GM18873 (cell line): ENCODE measurements around the gene PRR16.
"Not testable (repeated sequence)": the region's sequence is repeated elsewhere in the genome, so short reads cannot be mapped to it uniquely, and the experiment has no call there.

Source experiments
- ATAC-seq: cut with Tn5 transposase; IDR thresholded peaks from one replicate; pipeline ENCODE4 v1.9.1; 2021; ENCODE audit warnings: mild to moderate bottlenecking, moderate library complexity, moderate number of reproducible peaks; ENCODE audit not compliant: unreplicated experiment, low FRiP score

Gene PRR16

GRCh38 chr5:120702817-120703538 is 238.9 kb downstream of the PRR16 start:
- ATAC-seq: not testable (repeated sequence)

- ATAC-seq: no peak
Measured at GRCh38 chr5:120703918-120704587, 240.0 kb downstream of the PRR16 start.

DNA sequence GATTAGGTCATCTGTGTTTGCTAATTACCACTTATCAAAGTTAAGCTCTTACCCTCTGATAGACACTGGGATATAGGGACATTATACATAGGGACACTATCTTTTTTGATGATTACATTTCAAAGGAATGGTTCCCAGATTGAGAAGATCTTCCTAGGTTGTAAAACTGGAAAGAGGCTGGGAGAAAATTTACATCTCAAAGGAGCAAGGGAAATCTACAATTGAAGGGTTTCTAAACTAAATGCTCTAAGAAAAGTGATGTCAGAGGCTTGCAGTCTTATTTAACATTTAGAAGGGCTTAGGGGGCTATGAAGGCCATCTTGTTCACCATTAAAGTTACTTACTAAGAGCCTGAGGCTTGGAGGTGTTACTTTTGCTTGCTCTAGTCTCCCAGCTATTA is 242.8 kb downstream of the PRR16 start:
- no peak for ATAC-seq

DNA sequence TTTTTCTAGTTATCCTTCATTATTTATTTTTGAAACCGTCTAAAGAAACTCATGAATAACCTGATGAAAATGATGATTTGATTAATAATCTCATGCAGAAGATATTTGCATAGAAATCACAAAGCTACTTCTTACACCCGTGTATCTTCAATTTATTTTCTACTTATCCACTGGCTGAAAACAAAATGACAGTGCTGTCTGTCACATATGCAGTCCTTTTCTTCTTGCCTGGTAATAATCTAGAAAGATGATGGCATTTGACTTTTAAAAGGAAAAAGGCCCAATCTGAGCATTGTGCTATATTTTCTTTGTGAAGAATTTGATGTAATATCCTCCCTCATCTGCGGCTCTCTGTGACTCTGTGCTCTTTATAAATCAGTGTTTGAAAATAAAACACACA is 253.3 kb downstream of the PRR16 start:
- ATAC-seq: no peak

DNA sequence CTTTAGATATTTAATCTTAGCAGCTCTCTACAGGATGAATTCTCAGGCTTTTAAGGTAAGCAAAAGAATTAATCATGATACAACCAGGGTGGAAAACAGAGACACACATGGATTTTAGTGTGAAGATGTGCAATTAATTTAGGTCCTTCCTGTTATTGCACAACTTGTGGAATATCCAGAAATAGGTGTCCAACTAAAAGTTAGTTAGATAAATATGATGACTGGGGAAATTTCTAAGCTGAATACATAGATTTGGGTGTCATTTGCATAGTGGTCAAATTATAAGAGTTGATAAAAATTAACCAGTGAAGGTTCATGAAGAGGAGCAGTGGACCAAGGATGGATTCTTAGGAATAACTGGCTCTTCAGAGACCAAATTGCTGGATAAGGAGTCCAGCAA is 266.1 kb downstream of the PRR16 start:
- no peak for ATAC-seq

DNA sequence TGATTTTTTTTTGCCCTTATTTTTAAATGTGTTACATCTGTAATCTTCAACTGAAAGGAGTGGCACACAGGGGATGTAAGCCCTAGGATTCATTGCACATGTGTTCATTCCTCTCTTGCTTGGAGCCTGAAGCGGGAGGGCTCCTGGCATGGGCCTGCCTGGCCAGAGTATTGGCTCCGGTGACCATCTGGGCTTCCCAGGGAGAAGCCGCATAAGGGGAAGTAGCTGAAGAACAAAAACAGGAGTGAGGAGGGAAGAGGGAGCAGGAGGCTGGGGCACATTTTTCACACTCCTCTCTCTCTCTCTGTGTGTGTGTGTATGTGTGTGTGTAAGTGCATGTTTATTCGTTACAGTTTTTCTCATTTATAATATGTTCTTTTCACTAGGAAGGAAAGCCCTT is 269.9 kb downstream of the PRR16 start:
- no peak for ATAC-seq

DNA sequence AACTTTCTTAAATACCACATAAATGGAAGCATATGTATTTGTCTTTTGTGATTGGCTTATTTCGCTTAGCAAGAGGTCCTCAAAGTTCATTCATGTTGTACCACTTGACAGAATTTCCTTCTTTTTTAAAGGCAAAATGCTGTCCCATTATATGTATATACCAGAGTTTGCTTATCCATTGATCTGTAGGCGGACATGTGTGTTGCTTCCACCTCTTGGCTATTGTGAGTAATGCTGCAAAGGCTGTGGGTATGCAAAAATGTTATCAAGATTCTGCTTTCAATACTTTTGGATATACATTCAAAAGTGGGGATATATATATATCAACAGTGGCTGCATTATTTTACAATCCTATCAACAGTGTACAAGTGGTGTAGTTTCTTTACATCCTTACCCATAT is 271.0 kb downstream of the PRR16 start:
- no peak for ATAC-seq
